Trophoblast cell (in vitro differentiated cells and primary cell): ENCODE results near the gene BMP4.

Experiments used
- DNase-seq, 2 donors: peaks; one replicate each; pipeline ENCODE4 v3.0.0-alpha.2; 2016
- H2AFZ ChIP-seq: 2 replicates; pipeline ENCODE4 v1.6.1; 2013; ENCODE audit warnings: low read length, moderate library complexity, mild to moderate bottlenecking; ENCODE audit not compliant: insufficient read depth, poor library complexity
- H2AK5ac ChIP-seq: 2 replicates; pipeline ENCODE4 v1.6.1; 2013; ENCODE audit warnings: mild to moderate bottlenecking, low read length
- H2BK120ac ChIP-seq: 2 replicates; pipeline ENCODE4 v1.6.1; 2013; ENCODE audit warnings: low read length, mild to moderate bottlenecking, moderate library complexity; ENCODE audit not compliant: insufficient read depth, poor library complexity
- H2BK12ac ChIP-seq: 2 replicates; pipeline ENCODE4 v1.6.1; 2013; ENCODE audit warnings: mild to moderate bottlenecking, low read length, moderate library complexity
- H2BK5ac ChIP-seq: 2 replicates; pipeline ENCODE4 v1.6.1; 2013; ENCODE audit warnings: low read length, low read depth, moderate library complexity, mild to moderate bottlenecking; ENCODE audit not compliant: poor library complexity
- H3K14ac ChIP-seq: 2 replicates; pipeline ENCODE4 v1.6.1; 2013; ENCODE audit warnings: mild to moderate bottlenecking, low read length
- H3K18ac ChIP-seq: 2 replicates; pipeline ENCODE4 v1.6.1; 2013; ENCODE audit warnings: mild to moderate bottlenecking, low read length
- H3K23ac ChIP-seq: 2 replicates; pipeline ENCODE4 v1.6.1; 2013; ENCODE audit warnings: low read length
- H3K27ac ChIP-seq: 2 replicates; pipeline ENCODE4 v1.5.1; 2013; ENCODE audit warnings: low read depth, mild to moderate bottlenecking, inconsistent platforms, low read length, moderate library complexity
- H3K27me3 ChIP-seq: 2 replicates; pipeline ENCODE4 v1.6.1; 2013; ENCODE audit warnings: inconsistent platforms, mild to moderate bottlenecking, low read length, moderate library complexity; ENCODE audit not compliant: insufficient read depth
- H3K36me3 ChIP-seq, 2 experiments: 1 replicate in 1 of 2; 2 replicates in 1 of 2; pipeline ENCODE4 v1.6.1; 2013; ENCODE audit warnings: low read length in 2 of 2, mild to moderate bottlenecking in 2 of 2, moderate library complexity in 1 of 2; ENCODE audit not compliant: insufficient read depth in 2 of 2, control insufficient read depth in 1 of 2
- H3K4ac ChIP-seq: 2 replicates; pipeline ENCODE4 v1.6.1; 2013; ENCODE audit warnings: low read depth, mild to moderate bottlenecking, low read length, moderate library complexity
- H3K4me1 ChIP-seq, 2 experiments: 1 replicate in 1 of 2; 2 replicates in 1 of 2; pipeline ENCODE4 v1.6.1; 2013; ENCODE audit warnings: low read length in 2 of 2, mild to moderate bottlenecking in 2 of 2, moderate library complexity in 1 of 2; ENCODE audit not compliant: insufficient read depth in 2 of 2, control insufficient read depth in 1 of 2
- H3K4me2 ChIP-seq: 2 replicates; pipeline ENCODE4 v1.6.1; 2013; ENCODE audit warnings: inconsistent platforms, mild to moderate bottlenecking, low read length, moderate library complexity
- H3K4me3 ChIP-seq: 2 replicates; pipeline ENCODE4 v1.5.1; 2013; ENCODE audit warnings: mild to moderate bottlenecking, low read depth, low read length, inconsistent platforms
- H3K79me1 ChIP-seq: one replicate; pipeline ENCODE4 v1.6.1; 2013; ENCODE audit warnings: low read length
- H3K79me2 ChIP-seq: 2 replicates; pipeline ENCODE4 v1.6.1; 2013; ENCODE audit warnings: low read length, mild to moderate bottlenecking; ENCODE audit not compliant: control insufficient read depth, insufficient read depth, poor library complexity
- H3K9ac ChIP-seq: 2 replicates; pipeline ENCODE4 v1.6.1; 2013; ENCODE audit warnings: mild to moderate bottlenecking, low read length
- H3K9me3 ChIP-seq: 2 replicates; pipeline ENCODE4 v1.6.1; 2013; ENCODE audit warnings: low read depth, mild to moderate bottlenecking, control low read depth, inconsistent platforms, low read length; ENCODE audit not compliant: insufficient read depth
- H4K12ac ChIP-seq: 2 replicates; pipeline ENCODE4 v1.6.1; 2013; ENCODE audit warnings: low read depth, mild to moderate bottlenecking, low read length, moderate library complexity
- H4K8ac ChIP-seq: 2 replicates; pipeline ENCODE4 v1.6.1; 2013; ENCODE audit warnings: low read depth, mild to moderate bottlenecking, low read length, moderate library complexity
- H4K91ac ChIP-seq: one replicate; pipeline ENCODE4 v1.6.1; 2013; ENCODE audit warnings: low read depth, mild to moderate bottlenecking, low read length, moderate library complexity
- WGBS: extraction: QIAGEN DNeasy Blood & Tissue Kit; methylation state at CpG from one replicate; pipeline ENCODE4 v1.1.7; 2013; ENCODE audit warnings: missing lambda C conversion rate; ENCODE audit not compliant: insufficient read length, insufficient coverage; ENCODE audit errors: extremely low coverage; 5-methylcytosine and 5-hydroxymethylcytosine counted together

Gene BMP4

DNA sequence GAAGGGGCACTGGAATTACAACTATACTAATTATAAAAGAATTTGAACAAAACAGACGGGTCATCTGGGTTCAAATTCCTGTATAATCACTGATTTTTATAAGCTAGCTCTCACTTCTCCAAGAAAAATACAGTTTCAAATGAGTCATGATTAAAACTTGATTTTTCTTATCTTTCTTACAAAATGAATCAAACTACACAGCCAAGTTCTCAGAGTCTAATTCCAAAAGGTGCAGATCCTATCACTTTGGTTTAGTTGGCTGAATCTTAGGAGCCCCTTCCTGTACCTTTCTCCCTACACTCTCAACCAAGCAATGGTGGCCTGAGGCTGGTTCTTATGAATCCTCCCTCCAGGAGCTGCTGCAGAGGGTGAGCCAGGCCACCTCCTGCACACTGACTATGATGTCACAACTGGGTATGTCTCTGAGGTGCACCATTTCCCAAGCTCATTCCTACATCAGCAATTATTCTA lies 43.8 kb upstream of the BMP4 start:
- Histone ChIP-seq H2BK120ac (no peak overlapping the region), H3K36me3 (no peaks in the 10 kb centered on the region), H2AFZ (no peak overlapping the region), H3K4me3 (no peak overlapping the region), H4K8ac (no peak overlapping the region), H3K27me3 (no peaks in the 10 kb centered on the region), H2BK5ac (no peak overlapping the region), H3K4me2 (no peak overlapping the region), H3K4me1 (peaks cover 6 to 12% of the 10 kb centered on the region in 2 experiments), H4K12ac (no peak overlapping the region), H3K9ac (no peak overlapping the region), H3K79me2 (no peaks in the 10 kb centered on the region), H3K79me1 (no peaks in the 10 kb centered on the region), H3K27ac (no peak overlapping the region), H3K4ac (no peak overlapping the region), H3K9me3 (no peaks in the 10 kb centered on the region), H3K23ac (no peak overlapping the region), H3K14ac (no peak overlapping the region), H2AK5ac (no peak overlapping the region), H4K91ac (no peak overlapping the region), H2BK12ac (no peak overlapping the region), H3K18ac (no peak overlapping the region)
- no CpG with 5 or more reads among the region's 1 CpG for whole genome bisulfite sequencing
- DNase-seq = peak; percentile 15

DNA sequence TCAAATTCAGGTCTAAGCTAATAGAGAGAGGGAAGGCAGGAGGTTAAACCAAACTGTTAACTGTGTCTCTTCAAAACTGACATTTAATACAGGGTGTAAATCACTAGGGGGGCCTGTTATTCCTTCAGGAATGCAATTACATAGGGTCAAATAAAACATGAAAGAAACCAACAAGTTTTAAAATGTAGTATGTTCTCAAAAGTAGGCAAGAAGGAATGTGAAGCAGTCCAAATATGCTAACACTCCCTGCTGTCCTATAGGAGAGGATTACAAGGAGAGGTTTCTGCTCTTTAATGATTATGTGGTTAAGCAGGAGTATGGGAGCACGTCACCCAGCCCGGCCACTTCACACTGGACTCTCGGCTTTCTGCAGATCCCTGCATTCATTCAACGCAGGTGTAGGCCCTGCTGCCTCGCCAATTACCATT lies 42.5 kb upstream of the BMP4 start:
- no peak overlapping the region for H3K27ac ChIP-seq
- DNase-seq = peak; percentile 63 to 73
- H3K18ac ChIP-seq = no peak overlapping the region
- H3K4me1 ChIP-seq = peaks cover 6 to 12% of the 10 kb centered on the region in 2 experiments
- no peak overlapping the region for H3K9ac ChIP-seq
- H3K14ac ChIP-seq = no peak overlapping the region
- H3K4ac ChIP-seq = no peak overlapping the region
- H3K9me3 ChIP-seq = no peaks in the 10 kb centered on the region
- no peak overlapping the region for H2AFZ ChIP-seq
- no peaks in the 10 kb centered on the region for H3K79me2 ChIP-seq
- H3K36me3 ChIP-seq = no peaks in the 10 kb centered on the region
- no peak overlapping the region for H2BK5ac ChIP-seq
- no CpG with 5 or more reads among the region's 5 CpGs for WGBS
- H2AK5ac ChIP-seq = no peak overlapping the region
- H2BK12ac ChIP-seq = no peak overlapping the region
- H3K4me3 ChIP-seq = no peak overlapping the region
- no peak overlapping the region for H3K23ac ChIP-seq
- no peaks in the 10 kb centered on the region for H3K27me3 ChIP-seq
- H4K91ac ChIP-seq = no peak overlapping the region
- H2BK120ac ChIP-seq = no peak overlapping the region
- H3K79me1 ChIP-seq = no peaks in the 10 kb centered on the region
- H4K12ac ChIP-seq = no peak overlapping the region
- H3K4me2 ChIP-seq = no peak overlapping the region
- H4K8ac ChIP-seq = no peak overlapping the region

- H3K9ac ChIP-seq = no peak overlapping the region
- H2AK5ac ChIP-seq = no peak overlapping the region
- H4K91ac ChIP-seq = no peak overlapping the region
- no peak overlapping the region for H3K4ac ChIP-seq
- H2BK120ac ChIP-seq = no peak overlapping the region
- H3K9me3 ChIP-seq = no peaks in the 10 kb centered on the region
- no peak overlapping the region for H3K14ac ChIP-seq
- H3K27ac ChIP-seq = no peak overlapping the region
- no peak overlapping the region for H4K8ac ChIP-seq
- H3K4me1 ChIP-seq = peaks cover 3 to 5% of the 10 kb centered on the region in 2 experiments
- H2AFZ ChIP-seq = no peak overlapping the region
- H3K36me3 ChIP-seq = no peaks in the 10 kb centered on the region
- no peak overlapping the region for H3K4me2 ChIP-seq
- no peak overlapping the region for H3K18ac ChIP-seq
- H3K23ac ChIP-seq = no peak overlapping the region
- DNase-seq = no peak
- H3K4me3 ChIP-seq = no peak overlapping the region
- H3K79me2 ChIP-seq = no peaks in the 10 kb centered on the region
- no peak overlapping the region for H2BK5ac ChIP-seq
- H2BK12ac ChIP-seq = no peak overlapping the region
- no CpG with 5 or more reads among the region's 1 CpG for WGBS
- no peaks in the 10 kb centered on the region for H3K27me3 ChIP-seq
- H3K79me1 ChIP-seq = no peaks in the 10 kb centered on the region
- H4K12ac ChIP-seq = no peak overlapping the region
Observed at GRCh38 chr14:53996041-53996440, 39.4 kb upstream of the BMP4 start.

DNA sequence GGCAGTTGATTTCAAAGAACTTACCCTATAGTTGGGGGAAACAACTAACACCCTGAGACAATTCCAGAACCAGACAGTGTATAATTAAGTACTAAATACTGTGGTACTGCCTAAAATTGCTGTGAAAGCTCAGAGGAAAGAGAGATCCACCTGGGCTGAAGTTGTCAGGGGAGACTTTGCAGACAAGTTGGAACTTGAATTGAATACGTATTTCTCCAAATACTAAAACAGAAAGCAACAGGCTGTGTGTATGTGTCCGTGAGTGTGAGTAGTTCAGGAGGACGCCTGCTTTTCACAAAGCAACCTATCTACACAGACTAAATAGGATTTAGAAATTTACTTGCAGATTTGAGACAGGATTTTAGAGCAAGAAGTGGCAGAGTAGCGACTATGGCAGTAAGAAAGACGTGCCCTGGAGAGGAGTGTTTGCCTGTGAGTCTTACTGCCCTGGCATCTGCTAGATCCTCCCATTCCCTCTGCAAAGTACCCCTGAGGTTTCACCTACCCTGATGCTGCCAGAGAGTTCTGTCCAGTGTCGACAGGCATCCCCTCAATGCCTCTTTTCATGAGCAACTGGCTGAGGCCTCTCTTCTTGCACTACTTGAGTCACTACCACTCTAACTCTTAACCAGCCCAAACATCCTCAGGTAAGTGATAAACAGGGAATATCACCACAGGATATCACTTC lies 37.4 kb upstream of the BMP4 start:
- Histone ChIP-seq H3K4me1 (peaks cover 0 to 2% of the 10 kb centered on the region in 2 experiments), H3K18ac (no peak overlapping the region), H2AK5ac (no peak overlapping the region), H4K8ac (no peak overlapping the region), H3K9me3 (no peaks in the 10 kb centered on the region), H3K4me2 (no peak overlapping the region), H3K4ac (no peak overlapping the region), H2BK120ac (no peak overlapping the region), H3K14ac (no peak overlapping the region), H3K36me3 (no peaks in the 10 kb centered on the region), H3K27me3 (no peaks in the 10 kb centered on the region), H2AFZ (no peak overlapping the region), H3K79me1 (no peaks in the 10 kb centered on the region), H3K9ac (no peak overlapping the region), H4K91ac (no peak overlapping the region), H3K23ac (no peak overlapping the region), H2BK12ac (no peak overlapping the region), H4K12ac (no peak overlapping the region), H3K4me3 (no peak overlapping the region), H3K27ac (no peak overlapping the region), H3K79me2 (no peaks in the 10 kb centered on the region), H2BK5ac (no peak overlapping the region)
- no peak for DNase-seq
- no CpG with 5 or more reads among the region's 6 CpGs for WGBS
